Panc1 (cell line): Measurements from ENCODE around the gene EPX.
A peak's percentile ranks its signal among the peaks of the same experiment; 100 is the strongest.

Experiments used
- CTCF ChIP-seq: fragments of 450-650 bp; IDR thresholded peaks from 2 replicates; pipeline ENCODE4 v1.5.1; 2017; ENCODE audit warnings: mild to moderate bottlenecking
- POLR2AphosphoS5 ChIP-seq: IDR thresholded peaks from 2 replicates; pipeline ENCODE4 v1.6.1; 2012; ENCODE audit warnings: mild to moderate bottlenecking, low read depth, low read length, moderate library complexity
- SIN3A ChIP-seq: IDR thresholded peaks from 2 replicates; pipeline ENCODE4 v1.6.1; 2012; ENCODE audit warnings: low read depth, mild to moderate bottlenecking, low read length, moderate library complexity, borderline replicate concordance; ENCODE audit not compliant: insufficient read depth
- TF ChIP-seq, protein P1 (sequence below), 2 experiments: IDR thresholded peaks; 2 replicates each; pipeline ENCODE4 v1.6.1; 2011 to 2012; ENCODE audit warnings: low read depth in 2 of 2, control low read depth in 1 of 2, low read length in 1 of 2, mild to moderate bottlenecking in 1 of 2, moderate library complexity in 1 of 2; ENCODE audit not compliant: insufficient read depth in 1 of 2

- TF ChIP-seq CTCF (no peak), SIN3A (no peak), POLR2AphosphoS5 (no peak)
- TF ChIP-seq, protein P1, sequence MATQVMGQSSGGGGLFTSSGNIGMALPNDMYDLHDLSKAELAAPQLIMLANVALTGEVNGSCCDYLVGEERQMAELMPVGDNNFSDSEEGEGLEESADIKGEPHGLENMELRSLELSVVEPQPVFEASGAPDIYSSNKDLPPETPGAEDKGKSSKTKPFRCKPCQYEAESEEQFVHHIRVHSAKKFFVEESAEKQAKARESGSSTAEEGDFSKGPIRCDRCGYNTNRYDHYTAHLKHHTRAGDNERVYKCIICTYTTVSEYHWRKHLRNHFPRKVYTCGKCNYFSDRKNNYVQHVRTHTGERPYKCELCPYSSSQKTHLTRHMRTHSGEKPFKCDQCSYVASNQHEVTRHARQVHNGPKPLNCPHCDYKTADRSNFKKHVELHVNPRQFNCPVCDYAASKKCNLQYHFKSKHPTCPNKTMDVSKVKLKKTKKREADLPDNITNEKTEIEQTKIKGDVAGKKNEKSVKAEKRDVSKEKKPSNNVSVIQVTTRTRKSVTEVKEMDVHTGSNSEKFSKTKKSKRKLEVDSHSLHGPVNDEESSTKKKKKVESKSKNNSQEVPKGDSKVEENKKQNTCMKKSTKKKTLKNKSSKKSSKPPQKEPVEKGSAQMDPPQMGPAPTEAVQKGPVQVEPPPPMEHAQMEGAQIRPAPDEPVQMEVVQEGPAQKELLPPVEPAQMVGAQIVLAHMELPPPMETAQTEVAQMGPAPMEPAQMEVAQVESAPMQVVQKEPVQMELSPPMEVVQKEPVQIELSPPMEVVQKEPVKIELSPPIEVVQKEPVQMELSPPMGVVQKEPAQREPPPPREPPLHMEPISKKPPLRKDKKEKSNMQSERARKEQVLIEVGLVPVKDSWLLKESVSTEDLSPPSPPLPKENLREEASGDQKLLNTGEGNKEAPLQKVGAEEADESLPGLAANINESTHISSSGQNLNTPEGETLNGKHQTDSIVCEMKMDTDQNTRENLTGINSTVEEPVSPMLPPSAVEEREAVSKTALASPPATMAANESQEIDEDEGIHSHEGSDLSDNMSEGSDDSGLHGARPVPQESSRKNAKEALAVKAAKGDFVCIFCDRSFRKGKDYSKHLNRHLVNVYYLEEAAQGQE (IDR thresholded peaks at IDR 0.05; ENCODE audit: insufficient read depth in 1 of 2, low read depth in 2 of 2, low read length in 1 of 2): peak; percentile 89 to 93
These were observed 16.3 kb upstream of the EPX start for GRCh38 chr17:58176200-58176599.
